Measurements from ENCODE around the gene ROM1. TPM values are rescaled to one million over a fixed set of nuclear protein-coding genes. Genes with fewer than 3 reads are reported as not detected.

The ROM1 gene
- total and polyA plus RNA-seq, 2 experiments from 2014 or later = 1.5 to 3.2 TPM

- no peak for TF ChIP-seq EZH2 (IDR thresholded peaks at IDR 0.05; ENCODE audit: borderline replicate concordance)
- no peak for TF ChIP-seq EZH2phosphoT487 (IDR thresholded peaks at IDR 0.05; ENCODE audit: low read depth, severe bottlenecking, unreplicated experiment)
- TF ChIP-seq CTCF (IDR thresholded peaks at IDR 0.05; ENCODE audit: poor library complexity) = no peak
- Histone ChIP-seq H3K79me2 (peaks cover 59% of the 10 kb centered on the region), H3K27ac (peak within 1 kb of the TSS; percentile 97), H4K20me1 (ENCODE audit: insufficient read depth, poor library complexity, severe bottlenecking) (no peaks in the 10 kb centered on the region), H3K4me1 (ENCODE audit: insufficient read depth) (peaks cover 6% of the 10 kb centered on the region), H3K27me3 (no peaks in the 10 kb centered on the region), H3K4me3 (peak within 1 kb of the TSS; percentile 72), H3K36me3 (replicated peaks; ENCODE audit: insufficient read depth, low read depth) (no peaks in the 10 kb centered on the region), H3K9me3 (ENCODE audit: low read depth) (no peaks in the 10 kb centered on the region), H3K9me2 (replicated peaks; ENCODE audit: insufficient read depth) (no peaks in the 10 kb centered on the region), H3K4me2 (peak within 1 kb of the TSS; percentile 97), H2AFZ (peak within 1 kb of the TSS; percentile 20)
- peak; percentile 100 for DNase-seq (ENCODE audit: low spot score)
- under 1% methylated on average over 72 of the region's 73 CpGs for WGBS (ENCODE audit: low lambda C conversion rate, missing lambda C conversion rate)
Observed at GRCh38 chr11:62645946-62646824, 33.1 kb downstream of the ROM1 start, which contains the start of gene GANAB. Gene GANAB (minus strand): TSS chr11:62646613. CDS start chr11:62646599, 14 bp downstream.

GRCh38 chr11:62646825-62647608 lies 34.0 kb downstream of the ROM1 start:
- no peaks in the 10 kb centered on the region for H4K20me1 ChIP-seq (ENCODE audit: insufficient read depth, poor library complexity, severe bottlenecking)
- H3K27ac ChIP-seq = peak overlapping the region; percentile 39
- H3K79me2 ChIP-seq = peaks cover 59% of the 10 kb centered on the region
- peaks cover 4% of the 10 kb centered on the region for H3K4me1 ChIP-seq (ENCODE audit: insufficient read depth)
- peak overlapping the region; percentile 52 for H3K4me2 ChIP-seq
- H2AFZ ChIP-seq = no peak overlapping the region
- TF ChIP-seq EZH2 (IDR thresholded peaks at IDR 0.05; ENCODE audit: borderline replicate concordance) (no peak), CTCF (IDR thresholded peaks at IDR 0.05; ENCODE audit: poor library complexity) (no peak), EZH2phosphoT487 (IDR thresholded peaks at IDR 0.05; ENCODE audit: low read depth, severe bottlenecking, unreplicated experiment) (no peak)
- no peaks in the 10 kb centered on the region for H3K27me3 ChIP-seq
- no peak overlapping the region for H3K4me3 ChIP-seq
- H3K36me3 ChIP-seq (replicated peaks; ENCODE audit: insufficient read depth, low read depth) = no peaks in the 10 kb centered on the region
- DNase-seq (ENCODE audit: low spot score) = no peak
- 76% methylated on average over 32 of the region's 32 CpGs for WGBS (ENCODE audit: low lambda C conversion rate, missing lambda C conversion rate)
- no peaks in the 10 kb centered on the region for H3K9me3 ChIP-seq (ENCODE audit: low read depth)
- H3K9me2 ChIP-seq (replicated peaks; ENCODE audit: insufficient read depth) = no peaks in the 10 kb centered on the region

- Histone ChIP-seq H3K4me2 (no peak overlapping the region), H3K79me2 (peaks cover 59% of the 10 kb centered on the region)
Observed at GRCh38 chr11:62647609-62648005, 34.5 kb downstream of the ROM1 start.

More at GRCh38 chr11:62647609-62648005, 34.5 kb downstream of the ROM1 start:
- Histone ChIP-seq H3K4me1 (ENCODE audit: insufficient read depth) (peaks cover 4% of the 10 kb centered on the region), H3K9me3 (ENCODE audit: low read depth) (no peaks in the 10 kb centered on the region), H2AFZ (no peak overlapping the region), H3K27me3 (no peaks in the 10 kb centered on the region), H3K36me3 (replicated peaks; ENCODE audit: insufficient read depth, low read depth) (no peaks in the 10 kb centered on the region), H4K20me1 (ENCODE audit: insufficient read depth, poor library complexity, severe bottlenecking) (no peaks in the 10 kb centered on the region), H3K4me3 (no peak overlapping the region), H3K9me2 (replicated peaks; ENCODE audit: insufficient read depth) (no peaks in the 10 kb centered on the region), H3K27ac (no peak overlapping the region)
- no peak for DNase-seq (ENCODE audit: low spot score)
- TF ChIP-seq EZH2phosphoT487 (IDR thresholded peaks at IDR 0.05; ENCODE audit: low read depth, severe bottlenecking, unreplicated experiment) (no peak), CTCF (IDR thresholded peaks at IDR 0.05; ENCODE audit: poor library complexity) (no peak), EZH2 (IDR thresholded peaks at IDR 0.05; ENCODE audit: borderline replicate concordance) (no peak)
- 95% methylated on average over 6 of the region's 6 CpGs for whole genome bisulfite sequencing (ENCODE audit: low lambda C conversion rate, missing lambda C conversion rate)

Measured in hepatocyte (in vitro differentiated cells).